WTC11 (cell line): ENCODE data around the gene PRSS27. TPM values are rescaled to one million over a fixed set of nuclear protein-coding genes. Genes with fewer than 3 reads are reported as not detected.

Experiments
- ATAC-seq: fragments of 200-7000 bp; cut with Tn5 transposase; 2 replicates; pipeline ENCODE4 v1.10.0; 2021; ENCODE audit warnings: mild to moderate bottlenecking, moderate library complexity
- CTCF ChIA-PET: fragments of 300-600 bp; sonication (Branson Sonifier 250); formaldehyde crosslinking; loops from one replicate; lab custom pipeline; 2021; ENCODE audit warnings: antibody characterized with exemption; lab: Charles Lee
- POLR2A ChIA-PET: fragments of 350-600 bp; sonication (Branson Sonifier 250); formaldehyde crosslinking; loops from one replicate; lab custom pipeline; 2021; ENCODE audit warnings: antibody characterized with exemption; lab: Charles Lee
- DNase-seq: peaks from one replicate; pipeline ENCODE4 v3.0.0; 2021; ENCODE audit warnings: low spot score
- H3K27ac Mint-ChIP-seq: 2 replicates; pipeline ENCODE4 v1.8.0; 2021; ENCODE audit warnings: mixed read lengths
- H3K27me3 Mint-ChIP-seq: 2 replicates; pipeline ENCODE4 v1.8.0; 2021; ENCODE audit warnings: low read depth, mild to moderate bottlenecking, moderate library complexity, mixed read lengths
- H3K36me3 Mint-ChIP-seq: 2 replicates; pipeline ENCODE4 v1.8.0; 2021; ENCODE audit warnings: mixed read lengths
- H3K4me1 Mint-ChIP-seq: 2 replicates; pipeline ENCODE4 v1.8.0; 2022; ENCODE audit warnings: mixed read lengths
- H3K4me3 Mint-ChIP-seq: 2 replicates; pipeline ENCODE4 v1.8.0; 2021; ENCODE audit warnings: mild to moderate bottlenecking, moderate library complexity, mixed read lengths
- H3K9me3 Mint-ChIP-seq: 2 replicates; pipeline ENCODE4 v1.8.0; 2021; ENCODE audit warnings: mixed read lengths
- ATF1 ChIP-seq: sonication (generic); formaldehyde crosslinking; IDR thresholded peaks from 2 replicates; pipeline ENCODE4 v1.8.1; 2023; ENCODE audit warnings: mild to moderate bottlenecking, moderate library complexity, missing genetic modification reagents
- ATF2 ChIP-seq: sonication (generic); formaldehyde crosslinking; IDR thresholded peaks from 2 replicates; pipeline ENCODE4 v1.8.1; 2022; ENCODE audit warnings: low read depth, missing genetic modification reagents, borderline replicate concordance
- ATF6 ChIP-seq: sonication (generic); formaldehyde crosslinking; IDR thresholded peaks from 2 replicates; pipeline ENCODE4 v1.8.1; 2023; ENCODE audit warnings: mild to moderate bottlenecking, missing genetic modification reagents
- CREB1 ChIP-seq: sonication (generic); formaldehyde crosslinking; IDR thresholded peaks from 2 replicates; pipeline ENCODE4 v1.8.0; 2023; ENCODE audit warnings: mild to moderate bottlenecking, missing genetic modification reagents
- ELF4 ChIP-seq: sonication (generic); formaldehyde crosslinking; IDR thresholded peaks from 2 replicates; pipeline ENCODE4 v1.8.1; 2022; ENCODE audit warnings: low read depth, mild to moderate bottlenecking, moderate library complexity, missing genetic modification reagents
- GRHL2 ChIP-seq: fragments of 250-450 bp; sonication (Bioruptor Pico); IDR thresholded peaks from 2 replicates; pipeline ENCODE4 v1.8.0; 2022; ENCODE audit warnings: mild to moderate bottlenecking, moderate library complexity; ENCODE audit not compliant: insufficient replicate concordance, severe bottlenecking
- HMGXB4 ChIP-seq: sonication (generic); formaldehyde crosslinking; IDR thresholded peaks from 2 replicates; pipeline ENCODE4 v1.8.1; 2023; ENCODE audit warnings: mild to moderate bottlenecking, moderate library complexity, missing genetic modification reagents
- JUN ChIP-seq: sonication (generic); formaldehyde crosslinking; IDR thresholded peaks from 2 replicates; pipeline ENCODE4 v1.8.0; 2023; ENCODE audit warnings: mild to moderate bottlenecking, missing genetic modification reagents
- KAT7 ChIP-seq: sonication (generic); formaldehyde crosslinking; IDR thresholded peaks from 2 replicates; pipeline ENCODE4 v1.8.1; 2023; ENCODE audit warnings: missing genetic modification reagents, mild to moderate bottlenecking, borderline replicate concordance
- NFYB ChIP-seq: sonication (generic); formaldehyde crosslinking; conservative IDR thresholded peaks from 2 replicates; pipeline ENCODE4 v1.8.0; 2022; ENCODE audit warnings: low read depth, missing genetic modification reagents
- NR1H2 ChIP-seq: sonication (generic); formaldehyde crosslinking; IDR thresholded peaks from 2 replicates; pipeline ENCODE4 v1.9.0; 2021; ENCODE audit warnings: mild to moderate bottlenecking, moderate library complexity, missing genetic modification reagents
- OVOL2 ChIP-seq: fragments of 250-450 bp; sonication (Bioruptor Pico); IDR thresholded peaks from 2 replicates; pipeline ENCODE4 v1.9.0; 2021; ENCODE audit warnings: mild to moderate bottlenecking, borderline replicate concordance
- PRDM15 ChIP-seq: sonication (generic); formaldehyde crosslinking; IDR thresholded peaks from 2 replicates; pipeline ENCODE4 v1.8.0; 2022; ENCODE audit warnings: missing genetic modification reagents
- PREB ChIP-seq: sonication (generic); formaldehyde crosslinking; IDR thresholded peaks from 2 replicates; pipeline ENCODE4 v1.8.1; 2022; ENCODE audit warnings: mild to moderate bottlenecking, missing genetic modification reagents, moderate library complexity, borderline replicate concordance
- TEAD1 ChIP-seq: sonication (generic); formaldehyde crosslinking; IDR thresholded peaks from 2 replicates; pipeline ENCODE4 v1.8.0; 2022; ENCODE audit warnings: mild to moderate bottlenecking, missing genetic modification reagents
- TEAD4 ChIP-seq: sonication (generic); formaldehyde crosslinking; IDR thresholded peaks from 2 replicates; pipeline ENCODE4 v1.8.0; 2022; ENCODE audit warnings: mild to moderate bottlenecking, missing genetic modification reagents
- ZBTB21 ChIP-seq: sonication (generic); formaldehyde crosslinking; IDR thresholded peaks from 2 replicates; pipeline ENCODE4 v1.8.1; 2023; ENCODE audit warnings: mild to moderate bottlenecking, missing genetic modification reagents, borderline replicate concordance
- ZNF232 ChIP-seq: sonication (generic); formaldehyde crosslinking; IDR thresholded peaks from 2 replicates; pipeline ENCODE4 v1.8.0; 2022; ENCODE audit warnings: mild to moderate bottlenecking, missing genetic modification reagents
- ZNF317 ChIP-seq: sonication (generic); formaldehyde crosslinking; IDR thresholded peaks from 2 replicates; pipeline ENCODE4 v1.8.1; 2023; ENCODE audit warnings: low read depth, mild to moderate bottlenecking, moderate library complexity, missing genetic modification reagents, borderline replicate concordance
- ZNF532 ChIP-seq: fragments of 250-450 bp; sonication (Bioruptor Pico); IDR thresholded peaks from 2 replicates; pipeline ENCODE4 v1.9.0; 2021; ENCODE audit warnings: mild to moderate bottlenecking, borderline replicate concordance
- total RNA-seq: library from RNA; stranded (reverse); gene quantifications from 3 replicates; pipeline ENCODE4 v1.2.3, GENCODE V29; 2021

Gene PRSS27
- total RNA-seq, 1 experiment from 2014 or later: 5.1 TPM

- TF ChIP-seq PRDM15 (CRISPR knock-in tag): no peak
- no peak for TF ChIP-seq CREB1 (CRISPR knock-in tag)
- no peak for TF ChIP-seq TEAD1 (CRISPR knock-in tag)
- TF ChIP-seq NFYB (CRISPR knock-in tag): no peak
- no peak for TF ChIP-seq OVOL2 (CRISPR knock-in tag)
- no peak for TF ChIP-seq ZNF317
- no peak for TF ChIP-seq ATF1 (CRISPR knock-in tag)
- no peak for TF ChIP-seq KAT7 (CRISPR knock-in tag)
- TF ChIP-seq GRHL2 (CRISPR knock-in tag): no peak
- TF ChIP-seq TEAD4 (CRISPR knock-in tag): no peak
- TF ChIP-seq ATF2: no peak
- TF ChIP-seq NR1H2 (CRISPR knock-in tag): no peak
Measured at GRCh38 chr16:2737895-2738418, 17.9 kb upstream of the PRSS27 start (continued).

- H3K27ac Mint-ChIP-seq: no peak overlapping the region
- H3K27me3 Mint-ChIP-seq: peaks cover 5% of the 10 kb centered on the region
- no peaks in the 10 kb centered on the region for H3K9me3 Mint-ChIP-seq
- ChIA-PET CTCF (interaction anchor here (0.7 to 1.1 kb wide), 2 partner anchors 15 to 102 kb away, joined by 3 read pairs; partner anchors contain the start of gene SRRM2), POLR2A (interaction anchor here (0.6 kb wide), 1 partner anchor 15 kb away, joined by 3 read pairs; the partner anchor contains the start of gene SRRM2)
- no peaks in the 10 kb centered on the region for H3K4me1 Mint-ChIP-seq
- H3K4me3 Mint-ChIP-seq: no peak overlapping the region
- no peak for DNase-seq
- peak; percentile 29; the same call in 1 of the 2 replicates for ATAC-seq
- no peaks in the 10 kb centered on the region for H3K36me3 Mint-ChIP-seq
- TF ChIP-seq JUN: no peak
- no peak for TF ChIP-seq ZBTB21
- TF ChIP-seq PREB (CRISPR knock-in tag): no peak
- no peak for TF ChIP-seq ELF4 (CRISPR knock-in tag)
- no peak for TF ChIP-seq ATF6 (CRISPR knock-in tag)
- TF ChIP-seq HMGXB4 (CRISPR knock-in tag): no peak
- TF ChIP-seq ZNF232: no peak
- no peak for TF ChIP-seq GRHL2 (CRISPR knock-in tag)
- no peak for TF ChIP-seq ZNF532 (CRISPR knock-in tag)
- TF ChIP-seq ATF1 (CRISPR knock-in tag): no peak
Measured at GRCh38 chr16:2737238-2737605, 17.2 kb upstream of the PRSS27 start.
